Occipital lobe (tissue), 2 donors: Measurements from ENCODE around the gene SERINC5. TPM values are rescaled to one million over a fixed set of nuclear protein-coding genes. Genes with fewer than 3 reads are reported as not detected.
"Not testable (repeated sequence)": the region's sequence is repeated elsewhere in the genome, so short reads cannot be mapped to it uniquely, and the experiment has no call there.

Experiments
- DNase-seq: peaks from one replicate; lab custom pipeline; 2025; lab: John Stamatoyannopoulos, UW
- total RNA-seq: library from RNA; depleted of rRNA; stranded (reverse); fragments of >200 nt; gene quantifications from one replicate; pipeline ENCODE4 v1.2.3, GENCODE V29; 2014

The SERINC5 gene
- total RNA-seq, result 60.8 TPM

DNA sequence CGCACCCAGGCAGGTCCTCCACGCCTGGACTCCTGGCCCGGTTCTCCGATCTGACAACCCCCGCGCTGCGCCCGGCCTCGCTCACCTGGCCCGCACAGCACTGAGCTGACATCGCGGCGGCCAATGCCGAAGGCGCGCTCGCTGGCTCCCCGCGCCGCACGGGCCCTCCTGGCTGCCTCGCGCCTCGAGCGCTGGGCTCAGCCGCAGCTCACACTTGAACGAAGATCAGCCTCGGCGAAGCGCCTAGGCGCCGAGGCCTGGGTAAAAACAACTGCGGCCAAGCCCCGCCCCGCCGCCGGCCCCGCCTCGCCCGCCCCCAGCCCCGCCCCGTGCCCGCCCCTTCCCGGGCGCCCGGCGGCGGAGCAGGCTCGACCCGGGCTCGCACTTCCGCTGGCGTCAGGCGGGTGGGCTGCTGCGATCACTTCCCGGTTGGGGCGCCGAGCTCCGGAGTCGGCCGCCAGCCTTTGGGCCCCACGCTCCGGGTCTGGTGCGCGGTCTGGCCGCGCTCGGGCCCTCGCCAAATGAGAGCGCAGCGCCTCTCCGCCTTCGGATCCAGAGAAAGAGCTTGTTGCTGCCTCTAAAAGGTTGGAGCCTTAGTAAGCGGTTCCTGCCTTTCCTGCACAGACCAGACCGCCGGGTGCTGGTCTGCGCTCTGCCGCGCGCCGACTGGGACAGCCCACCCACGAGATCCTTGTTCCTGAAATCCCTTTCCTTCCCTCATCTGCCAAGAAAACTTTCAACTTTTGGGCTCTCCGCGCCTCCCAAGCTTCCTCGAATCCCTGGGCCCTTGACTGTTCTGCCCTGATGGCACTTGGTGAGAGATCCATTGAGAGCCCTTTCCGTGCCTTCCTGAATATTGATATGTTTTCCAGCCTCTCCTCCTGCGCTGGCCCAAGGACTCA lies at the start of gene SERINC5:
SERINC5 (minus strand) TSS at position 238 of the 902 bp plus-strand sequence; CDS start at position 112, 126 bp downstream.
- peak; percentile 90 for DNase-seq

DNA sequence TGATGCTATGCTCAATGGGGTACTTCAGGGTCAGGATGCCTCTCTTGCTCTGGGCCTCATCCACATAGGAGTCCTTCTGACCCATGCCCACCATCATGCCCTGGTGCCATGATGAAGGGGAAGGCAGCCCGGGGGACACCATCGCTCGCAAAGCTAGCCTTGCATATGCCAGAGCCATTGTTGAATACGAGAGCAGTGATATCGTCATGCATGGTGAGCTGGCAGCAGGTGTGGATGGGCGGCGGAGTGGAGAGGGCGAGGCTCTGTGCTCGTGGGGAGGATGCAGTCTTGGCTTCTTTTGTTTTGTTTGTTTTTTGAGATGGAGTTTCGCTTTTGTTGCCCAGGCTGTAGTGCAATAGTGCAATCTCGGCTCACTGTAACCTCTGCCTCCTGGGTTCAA lies 46.8 kb upstream of the SERINC5 start:
- DNase-seq, result no peak

DNA sequence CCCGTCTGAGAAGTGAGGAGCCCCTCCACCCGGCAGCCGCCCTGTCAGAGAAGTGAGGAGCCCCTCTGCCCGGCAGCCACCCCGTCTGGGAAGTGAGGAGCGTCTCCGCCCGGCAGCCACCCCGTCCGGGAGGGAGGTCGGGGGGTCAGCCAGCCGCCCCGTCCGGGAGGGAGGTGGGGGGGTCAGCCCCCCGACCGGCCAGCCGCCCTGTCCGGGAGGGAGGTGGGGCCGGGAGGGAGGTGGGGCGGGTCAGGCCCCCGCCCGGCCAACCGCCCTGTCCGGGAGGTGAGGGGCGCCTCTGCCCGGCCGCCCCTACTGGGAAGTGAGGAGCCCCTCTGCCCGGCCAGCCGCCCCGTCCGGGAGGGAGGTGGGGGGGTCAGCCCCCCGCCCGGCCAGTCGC lies 45.5 kb upstream of the SERINC5 start:
- not testable (repeated sequence) for DNase-seq

DNA sequence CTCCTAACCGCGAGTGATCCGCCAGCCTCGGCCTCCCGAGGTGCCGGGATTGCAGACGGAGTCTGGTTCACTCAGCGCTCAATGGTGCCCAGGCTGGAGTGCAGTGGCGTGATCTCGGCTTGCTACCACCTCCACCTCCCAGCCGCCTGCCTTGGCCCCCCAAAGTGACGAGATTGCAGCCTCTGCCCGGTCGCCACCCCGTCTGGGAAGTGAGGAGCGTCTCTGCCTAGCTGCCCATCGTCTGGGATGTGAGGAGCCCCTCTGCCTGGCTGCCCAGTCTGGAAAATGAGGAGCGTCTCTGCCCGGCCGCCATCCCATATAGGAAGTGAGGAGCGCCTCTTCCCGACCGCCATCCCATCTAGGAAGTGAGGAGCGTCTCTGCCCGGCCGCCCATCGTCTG lies 44.9 kb upstream of the SERINC5 start:
- DNase-seq, result not testable (repeated sequence)

- DNase-seq, result no peak
Measured at GRCh38 chr5:80300125-80300524, 44.3 kb upstream of the SERINC5 start.

GRCh38 chr5:80299601-80300000 lies 43.8 kb upstream of the SERINC5 start:
- DNase-seq, result no peak

GRCh38 chr5:80296121-80296520 lies 40.3 kb upstream of the SERINC5 start:
- DNase-seq, result no peak

DNA sequence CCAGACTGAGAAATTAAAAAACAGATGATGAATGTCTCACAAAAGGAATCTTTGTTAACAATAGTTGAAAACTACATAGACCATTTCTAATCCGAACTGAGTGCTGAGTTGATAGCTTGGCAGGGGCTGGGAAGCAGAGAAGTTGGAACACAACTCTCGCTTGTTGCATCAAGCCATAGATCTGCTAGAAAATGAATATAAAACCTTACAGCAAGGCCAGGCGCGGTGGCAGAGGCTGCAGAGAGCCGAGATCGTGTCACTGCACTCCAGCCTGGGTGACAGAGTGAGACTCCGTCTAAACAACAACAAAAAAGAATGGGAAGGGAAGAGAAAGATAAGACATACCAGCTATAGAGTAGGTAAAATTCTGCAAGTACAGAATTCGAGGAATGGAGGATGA lies 35.9 kb upstream of the SERINC5 start:
- DNase-seq, result no peak

GRCh38 chr5:80289320-80289719 lies 33.5 kb upstream of the SERINC5 start:
- DNase-seq, result no peak

DNA sequence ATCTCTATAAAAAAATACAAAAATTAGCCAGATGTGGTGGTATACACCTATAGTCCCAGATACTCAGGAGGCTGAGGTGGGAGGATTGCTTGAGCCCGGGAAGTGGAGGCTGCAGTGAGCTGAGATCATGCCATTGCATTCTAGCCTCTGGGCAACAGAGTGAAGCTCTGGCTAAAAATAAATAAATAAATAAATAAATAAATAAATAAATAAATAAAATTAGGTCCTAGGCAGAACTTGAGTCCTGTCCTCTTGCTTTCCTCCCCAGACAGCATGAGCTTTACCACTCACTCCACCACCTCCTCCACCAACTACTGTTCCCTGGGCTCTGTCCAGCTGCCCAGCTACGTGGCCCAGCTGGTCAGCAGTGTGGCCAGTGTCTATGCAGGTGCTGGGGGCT lies 32.3 kb upstream of the SERINC5 start:
- no peak for DNase-seq

DNA sequence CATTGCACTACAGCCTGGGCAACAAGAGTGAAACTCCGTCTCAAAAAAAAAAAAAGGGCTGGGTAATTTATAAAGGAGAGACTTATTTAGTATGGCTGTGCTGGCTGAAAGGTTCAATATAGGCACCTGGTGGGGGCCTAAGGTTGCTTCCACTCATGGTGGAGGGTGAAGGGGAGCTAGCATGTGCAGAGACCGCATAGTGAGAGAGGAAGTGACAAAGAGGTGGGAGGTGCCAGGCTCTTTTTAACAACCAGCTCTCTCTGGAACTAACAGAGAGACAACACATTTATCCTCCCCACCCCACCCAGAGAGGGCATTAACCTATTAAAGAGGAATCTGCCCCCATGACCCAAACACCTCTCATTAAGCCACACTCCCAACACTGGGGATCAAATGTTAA lies 28.9 kb upstream of the SERINC5 start:
- no peak for DNase-seq

- no peak for DNase-seq
Measured at GRCh38 chr5:80283360-80283759, 27.5 kb upstream of the SERINC5 start.

- no peak for DNase-seq
Measured at GRCh38 chr5:80282054-80282453, 26.2 kb upstream of the SERINC5 start.

- DNase-seq, result no peak
Measured at GRCh38 chr5:80277191-80277590, 21.3 kb upstream of the SERINC5 start.

DNA sequence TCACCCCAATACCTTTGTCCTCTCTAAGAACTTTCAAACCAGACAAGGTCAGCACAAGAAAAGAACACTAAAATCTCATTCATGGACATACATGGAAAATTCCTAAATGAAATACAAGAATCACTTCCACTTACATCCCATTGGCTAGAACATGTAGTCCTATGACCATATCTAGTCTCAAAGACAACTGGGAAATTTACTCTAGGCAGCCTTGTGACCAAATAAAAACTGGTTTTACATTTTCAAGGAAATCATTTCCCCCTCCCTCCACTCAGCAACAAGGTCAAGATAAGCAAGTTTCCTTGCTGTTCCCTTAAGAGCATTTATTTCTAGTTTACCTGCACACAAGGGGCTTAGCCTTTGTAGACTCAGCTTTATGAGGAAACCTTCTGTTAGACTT lies 20.3 kb upstream of the SERINC5 start:
- DNase-seq, result no peak

GRCh38 chr5:80275347-80275746 lies 19.5 kb upstream of the SERINC5 start:
- no peak for DNase-seq

GRCh38 chr5:80270543-80270942 lies 14.7 kb upstream of the SERINC5 start:
- not testable (repeated sequence) for DNase-seq

GRCh38 chr5:80269991-80270438 lies 14.2 kb upstream of the SERINC5 start:
- no peak for DNase-seq

DNA sequence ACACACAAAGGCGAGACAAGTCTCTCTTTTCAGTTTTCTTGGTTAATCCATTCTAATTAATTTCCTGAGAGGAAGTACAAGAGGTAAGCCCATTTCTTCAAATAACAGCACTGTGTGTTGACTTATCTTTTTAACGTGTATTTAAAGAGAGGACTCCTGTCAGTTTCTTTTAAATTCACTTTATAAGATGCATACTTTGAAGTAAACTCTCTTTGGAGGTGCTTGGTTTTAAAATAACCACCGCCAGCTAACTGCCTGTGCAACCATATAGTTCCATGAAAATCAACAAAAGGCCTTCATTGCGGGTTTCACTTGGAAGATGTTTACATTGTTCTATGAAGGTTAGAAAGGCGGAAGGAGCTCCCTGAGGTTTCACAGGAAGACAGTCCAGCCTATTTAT lies 13.1 kb upstream of the SERINC5 start:
- DNase-seq, result no peak

DNA sequence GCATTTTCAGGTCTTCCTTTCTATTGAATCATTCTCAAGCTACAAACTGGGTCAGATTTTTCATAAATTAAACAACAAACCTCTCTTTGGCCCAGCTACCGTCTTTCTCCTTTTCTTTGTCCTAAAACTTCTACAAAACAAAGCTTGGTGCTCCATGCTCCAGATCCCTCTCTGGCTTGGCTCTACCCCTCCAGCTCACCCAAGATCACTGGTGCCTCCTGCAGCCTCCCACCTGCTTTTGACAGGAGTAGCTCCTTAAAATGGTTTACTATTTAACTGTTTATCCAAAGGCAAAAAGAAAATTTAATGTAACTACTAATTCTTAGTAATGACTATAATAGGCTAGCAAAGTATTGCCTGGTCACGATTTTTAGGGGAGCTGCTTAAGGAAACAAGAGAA lies 10.7 kb upstream of the SERINC5 start:
- no peak for DNase-seq

DNA sequence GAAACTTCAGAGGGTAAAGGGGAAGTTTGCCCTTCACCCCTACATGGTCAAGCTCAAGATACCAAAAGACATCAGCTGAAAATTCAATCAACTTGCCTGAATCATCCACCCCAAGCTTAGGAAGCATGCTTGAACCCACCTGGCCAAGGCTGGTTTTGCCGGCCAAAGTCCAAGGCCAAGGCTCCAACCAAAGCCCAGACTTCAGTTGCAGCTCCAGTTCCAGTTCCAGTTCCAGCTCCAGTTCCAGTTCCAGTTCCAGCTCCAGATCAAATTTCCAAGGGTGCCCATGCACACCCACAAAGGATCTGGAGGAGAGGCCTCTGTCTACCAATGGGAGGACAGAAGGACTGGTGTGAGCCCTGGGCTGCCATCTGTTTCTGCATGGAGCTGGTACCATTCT lies 4.6 kb upstream of the SERINC5 start:
- no peak for DNase-seq

DNA sequence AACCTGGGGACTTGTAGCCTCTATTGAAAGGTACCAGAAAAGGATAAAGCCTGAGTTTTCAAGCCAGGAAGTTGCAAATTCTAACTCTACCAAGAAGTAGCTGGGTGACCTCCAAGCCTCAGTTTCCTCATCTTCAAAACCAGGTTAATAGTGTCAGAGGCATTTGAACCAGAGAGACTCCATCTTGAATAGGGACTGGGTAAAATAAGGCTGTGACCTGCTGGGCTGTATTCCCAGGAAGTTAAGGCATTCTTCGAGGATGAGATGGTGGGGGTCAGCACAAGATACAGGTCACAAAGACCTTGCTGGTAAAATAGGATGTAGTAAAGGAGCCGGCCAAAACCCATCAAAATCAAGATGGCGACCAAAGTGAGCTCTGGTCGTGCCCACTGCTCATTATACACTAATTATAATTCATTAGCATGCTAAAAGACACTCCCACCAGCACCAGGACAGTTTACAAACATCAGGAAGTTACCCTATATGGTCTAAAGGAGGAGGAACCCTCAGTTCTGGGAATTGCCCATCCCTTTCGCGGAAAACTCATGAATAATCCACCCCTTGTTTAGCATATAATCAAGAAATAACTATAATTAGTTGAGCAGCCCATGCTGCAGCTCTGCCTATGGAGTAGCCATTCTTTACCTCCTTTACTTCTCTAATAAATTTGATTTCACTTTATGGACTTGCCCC lies 3.8 kb upstream of the SERINC5 start:
- no peak for DNase-seq

DNA sequence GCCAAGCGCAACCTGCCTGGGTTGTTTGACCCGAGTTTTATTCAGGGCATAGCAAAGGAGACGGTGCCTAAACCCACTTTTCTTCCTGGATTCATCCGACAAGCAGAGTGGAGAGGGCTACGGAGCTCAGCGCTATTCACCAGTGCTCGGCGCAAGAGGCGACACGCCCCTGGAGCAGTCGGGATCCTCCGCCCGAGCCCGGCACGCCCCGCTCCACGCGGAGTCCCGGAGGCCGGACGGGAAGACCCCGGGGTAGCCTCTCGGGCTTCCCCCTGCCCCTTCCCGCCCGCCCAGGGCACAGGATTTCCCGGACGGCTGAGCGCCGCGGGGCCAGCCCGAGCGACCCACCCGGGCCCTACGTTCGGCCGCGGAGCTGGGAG lies 427 bp downstream of the SERINC5 start:
- DNase-seq, result no peak
